Measurements from ENCODE around the gene GLCE. TPM values are rescaled to one million over a fixed set of nuclear protein-coding genes. Genes with fewer than 3 reads are reported as not detected.

The GLCE gene
- total RNA-seq, 1 donor from 2014 or later, result 7.8 TPM

DNA sequence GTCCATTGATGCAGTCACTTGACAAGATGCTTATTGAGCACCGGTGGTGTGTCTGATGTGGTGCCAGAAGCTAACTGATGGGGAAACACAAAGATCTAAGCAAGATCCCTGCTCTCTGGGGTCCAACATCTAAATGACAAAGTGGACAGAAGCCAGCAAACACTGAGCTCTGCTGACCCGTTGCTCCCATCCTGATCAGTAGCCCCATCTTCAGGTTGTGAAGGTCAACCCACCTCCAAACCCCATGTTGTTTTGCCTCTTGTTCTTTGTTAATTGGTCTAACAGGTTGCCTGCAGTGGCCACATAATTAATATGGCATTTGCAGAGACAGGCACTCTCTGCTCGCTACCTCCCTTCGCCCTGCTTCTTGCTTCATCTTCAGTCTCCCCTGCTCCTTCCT lies 21.5 kb upstream of the GLCE start:
- H3K9me3 ChIP-seq (replicated peaks), result no peaks in the 10 kb centered on the region
- no peak overlapping the region for H3K27ac ChIP-seq (replicated peaks)
- H3K4me1 ChIP-seq, result no peaks in the 10 kb centered on the region
- H3K27me3 ChIP-seq (ENCODE audit: low read depth), result peaks cover 54% of the 10 kb centered on the region
- no peak for DNase-seq
- no peak overlapping the region for H3K4me3 ChIP-seq
- TF ChIP-seq CTCF (IDR thresholded peaks at IDR 0.05; ENCODE audit: borderline replicate concordance), result no peak
- no peaks in the 10 kb centered on the region for H3K36me3 ChIP-seq
- intact Hi-C loops (cut with micrococcal nuclease), result no loop called here

GRCh38 chr15:69140306-69140705 lies 20.1 kb upstream of the GLCE start:
- H3K27me3 ChIP-seq (ENCODE audit: low read depth), result peaks cover 64% of the 10 kb centered on the region
- TF ChIP-seq CTCF (IDR thresholded peaks at IDR 0.05; ENCODE audit: borderline replicate concordance), result no peak
- no peaks in the 10 kb centered on the region for H3K4me1 ChIP-seq
- H3K9me3 ChIP-seq (replicated peaks), result no peaks in the 10 kb centered on the region
- no peaks in the 10 kb centered on the region for H3K36me3 ChIP-seq
- no peak for DNase-seq
- intact Hi-C loops (cut with micrococcal nuclease), result no loop called here
- no peak overlapping the region for H3K27ac ChIP-seq (replicated peaks)
- H3K4me3 ChIP-seq, result no peak overlapping the region

- Histone ChIP-seq H3K4me3 (no peak overlapping the region), H3K36me3 (no peaks in the 10 kb centered on the region), H3K27ac (replicated peaks) (no peak overlapping the region), H3K4me1 (no peaks in the 10 kb centered on the region), H3K27me3 (ENCODE audit: low read depth) (peaks cover 64% of the 10 kb centered on the region), H3K9me3 (replicated peaks) (no peaks in the 10 kb centered on the region)
- no peak for DNase-seq
- no peak for TF ChIP-seq CTCF (IDR thresholded peaks at IDR 0.05; ENCODE audit: borderline replicate concordance)
- intact Hi-C loops (cut with micrococcal nuclease), result no loop called here
These were observed 19.1 kb upstream of the GLCE start for GRCh38 chr15:69141286-69141701.

DNA sequence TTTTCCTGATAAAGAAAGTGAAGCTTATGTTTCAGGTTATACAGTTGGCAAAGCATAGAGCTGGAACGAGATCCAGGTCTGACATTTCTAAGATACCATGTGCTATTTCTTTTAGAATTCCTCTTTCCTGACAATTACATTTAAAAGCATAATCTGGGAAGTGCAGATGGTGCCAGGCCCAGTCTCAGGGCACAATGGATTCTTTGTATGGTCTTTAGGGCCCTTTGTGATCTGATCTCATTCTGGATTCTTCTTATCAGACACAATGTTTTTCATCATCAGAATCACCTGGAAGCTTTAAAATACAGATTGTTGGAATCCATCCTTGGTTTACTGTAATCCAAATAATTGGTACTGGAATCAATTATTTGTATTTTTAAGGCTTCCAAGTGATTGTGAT lies 18.6 kb upstream of the GLCE start:
- Histone ChIP-seq H3K4me3 (no peak overlapping the region), H3K4me1 (no peaks in the 10 kb centered on the region), H3K27me3 (ENCODE audit: low read depth) (peaks cover 65% of the 10 kb centered on the region), H3K27ac (replicated peaks) (no peak overlapping the region), H3K9me3 (replicated peaks) (no peaks in the 10 kb centered on the region), H3K36me3 (no peaks in the 10 kb centered on the region)
- intact Hi-C loops (cut with micrococcal nuclease), result no loop called here
- no peak for TF ChIP-seq CTCF (IDR thresholded peaks at IDR 0.05; ENCODE audit: borderline replicate concordance)
- DNase-seq, result no peak

GRCh38 chr15:69143756-69144436 lies 16.5 kb upstream of the GLCE start:
- intact Hi-C loops (cut with micrococcal nuclease), result no loop called here
- peaks cover 57% of the 10 kb centered on the region for H3K27me3 ChIP-seq (ENCODE audit: low read depth)
- H3K4me3 ChIP-seq, result no peak overlapping the region
- TF ChIP-seq CTCF (IDR thresholded peaks at IDR 0.05; ENCODE audit: borderline replicate concordance), result no peak
- H3K4me1 ChIP-seq, result no peaks in the 10 kb centered on the region
- DNase-seq, result no peak
- no peaks in the 10 kb centered on the region for H3K9me3 ChIP-seq (replicated peaks)
- no peak overlapping the region for H3K27ac ChIP-seq (replicated peaks)
- H3K36me3 ChIP-seq, result no peaks in the 10 kb centered on the region
